ENCODE measurements around the gene ESRP2.
A peak's percentile ranks its signal among the peaks of the same experiment; 100 is the strongest.

Gene ESRP2

DNA sequence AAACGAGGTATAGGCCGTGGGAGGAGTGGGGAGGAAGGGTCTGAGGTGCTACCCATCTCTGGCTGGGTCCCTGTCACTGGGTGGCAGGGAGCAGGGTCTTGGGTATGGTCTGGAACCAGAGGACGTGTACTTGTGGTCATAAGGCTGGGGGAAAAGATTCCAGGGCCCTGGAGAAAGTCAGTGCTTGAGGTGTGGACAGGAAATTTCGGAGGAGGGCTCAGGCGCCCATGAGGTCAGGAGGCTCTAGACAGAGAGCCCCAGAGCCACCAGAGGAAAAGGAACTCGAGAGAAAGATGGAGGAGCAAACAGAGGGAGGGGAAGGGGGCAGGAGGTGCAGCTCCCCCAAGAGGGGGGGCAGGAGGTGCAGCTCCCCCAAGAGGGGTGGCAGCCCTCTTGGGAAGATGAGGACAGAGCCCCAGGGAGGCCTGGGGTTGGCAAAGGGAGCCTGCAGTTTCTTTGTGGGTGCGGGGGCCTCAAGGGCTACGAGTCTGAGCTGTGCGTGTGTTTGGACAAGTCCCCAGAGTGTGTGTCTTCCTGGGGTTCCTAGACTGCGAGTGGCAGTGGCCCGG, 27.7 kb upstream of the ESRP2 start:
- DNase-seq (ENCODE audit: low read depth) = no peak

DNA sequence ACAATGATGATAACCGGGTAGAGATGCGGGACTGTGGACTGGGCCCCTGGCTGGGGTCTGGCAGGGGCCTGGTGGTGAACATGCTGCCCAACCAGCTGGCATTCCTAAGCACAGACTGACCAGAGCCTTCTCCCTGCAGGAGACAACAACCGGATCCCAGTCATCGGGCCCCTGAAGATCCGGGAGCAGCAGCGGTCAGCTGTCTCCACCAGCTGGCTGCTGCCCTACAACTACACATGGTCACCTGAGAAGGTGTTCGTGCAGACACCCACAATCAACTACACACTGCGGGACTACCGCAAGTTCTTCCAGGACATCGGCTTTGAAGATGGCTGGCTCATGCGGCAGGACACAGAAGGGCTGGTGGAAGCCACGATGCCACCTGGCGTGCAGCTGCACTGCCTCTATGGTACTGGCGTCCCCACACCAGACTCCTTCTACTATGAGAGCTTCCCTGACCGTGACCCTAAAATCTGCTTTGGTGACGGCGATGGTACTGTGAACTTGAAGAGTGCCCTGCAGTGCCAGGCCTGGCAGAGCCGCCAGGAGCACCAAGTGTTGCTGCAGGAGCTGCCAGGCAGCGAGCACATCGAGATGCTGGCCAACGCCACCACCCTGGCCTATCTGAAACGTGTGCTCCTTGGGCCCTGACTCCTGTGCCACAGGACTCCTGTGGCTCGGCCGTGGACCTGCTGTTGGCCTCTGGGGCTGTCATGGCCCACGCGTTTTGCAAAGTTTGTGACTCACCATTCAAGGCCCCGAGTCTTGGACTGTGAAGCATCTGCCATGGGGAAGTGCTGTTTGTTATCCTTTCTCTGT, 23.3 kb upstream of the ESRP2 start:
- DNase-seq (ENCODE audit: low read depth) = no peak

DNA sequence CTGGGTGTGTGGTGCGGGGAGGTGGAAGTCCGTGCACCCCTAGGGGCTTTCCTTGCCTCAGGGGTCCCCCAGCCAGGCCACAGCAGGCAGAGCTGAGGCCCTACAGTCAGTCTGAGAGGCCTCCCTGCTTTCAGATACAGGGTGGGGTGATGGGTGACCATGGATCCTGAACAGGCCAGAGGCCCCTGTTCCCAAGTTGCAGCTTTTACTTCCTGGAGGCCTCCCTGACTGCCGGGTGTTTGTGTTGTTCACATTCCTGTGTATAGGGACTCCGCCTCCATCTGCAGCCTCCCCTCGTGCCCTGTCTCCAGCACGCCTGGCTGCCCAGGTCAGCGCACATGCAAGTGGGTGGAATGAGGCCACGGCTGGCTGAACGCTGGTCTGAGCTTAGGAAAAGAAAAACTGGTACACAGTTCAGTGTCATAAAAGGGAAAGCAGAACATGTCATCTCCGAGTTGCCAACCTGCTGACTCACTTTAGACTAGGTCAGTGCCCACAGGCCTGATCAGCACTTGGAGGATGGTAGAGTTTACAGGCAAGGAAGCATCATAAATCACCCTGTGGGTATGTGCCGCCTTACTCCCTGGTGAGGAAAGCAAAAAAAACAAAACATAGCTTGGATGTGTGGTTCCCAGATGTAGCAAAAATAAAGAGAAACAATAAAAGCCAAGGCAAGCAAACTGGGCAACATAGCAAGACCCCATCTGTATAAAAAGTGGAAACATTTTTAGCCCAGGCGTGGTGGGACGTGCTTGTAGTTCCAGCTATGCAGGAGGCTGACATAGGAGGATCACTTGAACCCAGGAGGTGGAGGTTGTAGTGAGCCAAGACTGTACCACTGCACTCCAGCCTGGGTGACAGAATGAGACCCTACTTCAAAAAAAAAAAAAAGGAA, 22.2 kb upstream of the ESRP2 start:
- no peak for DNase-seq (ENCODE audit: low read depth)

DNA sequence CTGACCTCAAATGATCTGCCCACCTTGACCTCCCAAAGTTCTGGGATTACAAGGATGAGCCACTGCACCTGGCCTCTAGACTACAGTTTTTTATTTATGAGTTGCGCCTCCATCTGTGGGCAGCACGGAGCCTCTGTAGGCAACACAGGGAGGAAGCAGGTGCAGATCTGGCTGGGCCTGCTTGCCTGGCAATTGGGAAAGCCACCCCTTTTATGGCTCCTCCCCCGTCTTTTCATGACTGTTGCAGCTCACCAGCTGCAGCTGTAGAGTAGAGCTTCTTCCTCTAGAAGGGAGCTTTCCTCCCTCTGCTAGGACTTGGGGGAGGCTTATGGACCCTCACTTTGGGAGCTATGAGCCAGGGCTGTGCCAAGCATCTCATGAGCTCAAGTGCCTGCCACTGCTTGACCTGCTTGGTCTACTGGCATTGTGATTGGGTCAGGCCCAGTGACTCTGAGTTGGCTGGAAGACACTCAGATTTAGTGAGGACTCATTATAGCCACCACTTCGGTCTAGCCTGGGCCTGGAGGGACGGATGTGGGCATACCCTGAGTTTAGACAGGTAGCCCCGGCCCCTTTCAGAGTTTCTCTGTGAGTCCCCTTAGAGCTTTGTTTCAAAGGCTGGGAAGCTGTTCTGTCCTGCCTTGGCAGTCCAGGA, 21.5 kb upstream of the ESRP2 start:
- DNase-seq (ENCODE audit: low read depth) = no peak

DNA sequence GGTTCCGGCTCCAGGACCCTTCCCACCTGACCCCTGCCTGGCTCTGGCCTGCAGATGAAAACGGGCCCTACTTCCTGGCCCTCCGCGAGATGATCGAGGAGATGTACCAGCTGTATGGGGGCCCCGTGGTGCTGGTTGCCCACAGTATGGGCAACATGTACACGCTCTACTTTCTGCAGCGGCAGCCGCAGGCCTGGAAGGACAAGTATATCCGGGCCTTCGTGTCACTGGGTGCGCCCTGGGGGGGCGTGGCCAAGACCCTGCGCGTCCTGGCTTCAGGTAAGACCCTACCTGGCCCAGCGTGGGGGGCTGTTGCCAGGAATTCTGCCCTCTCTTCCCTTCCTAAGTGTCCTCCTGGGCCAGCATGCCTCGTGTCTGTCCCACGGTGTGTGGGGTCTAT, 19.8 kb upstream of the ESRP2 start:
- no peak for DNase-seq (ENCODE audit: low read depth)

DNA sequence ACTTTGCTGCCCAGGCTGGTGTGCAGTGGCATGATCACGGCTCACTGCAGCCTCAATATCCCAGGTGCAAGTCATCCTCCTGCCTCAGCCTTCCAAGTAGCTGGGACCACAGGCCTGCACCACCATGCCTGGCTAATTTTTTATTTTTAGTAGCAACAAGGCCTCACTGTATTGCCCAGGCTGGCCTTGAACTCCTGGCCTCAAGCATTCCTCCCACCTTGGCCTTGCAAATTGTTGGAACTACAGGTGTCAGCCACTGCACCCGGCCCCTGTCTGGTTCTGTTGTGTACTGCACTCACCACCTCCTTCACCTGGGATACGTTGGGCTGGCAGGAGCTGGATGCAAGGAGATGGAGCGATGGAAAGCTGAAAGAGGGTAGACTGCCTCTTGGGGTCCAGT, 17.8 kb upstream of the ESRP2 start:
- no peak for DNase-seq (ENCODE audit: low read depth)

DNA sequence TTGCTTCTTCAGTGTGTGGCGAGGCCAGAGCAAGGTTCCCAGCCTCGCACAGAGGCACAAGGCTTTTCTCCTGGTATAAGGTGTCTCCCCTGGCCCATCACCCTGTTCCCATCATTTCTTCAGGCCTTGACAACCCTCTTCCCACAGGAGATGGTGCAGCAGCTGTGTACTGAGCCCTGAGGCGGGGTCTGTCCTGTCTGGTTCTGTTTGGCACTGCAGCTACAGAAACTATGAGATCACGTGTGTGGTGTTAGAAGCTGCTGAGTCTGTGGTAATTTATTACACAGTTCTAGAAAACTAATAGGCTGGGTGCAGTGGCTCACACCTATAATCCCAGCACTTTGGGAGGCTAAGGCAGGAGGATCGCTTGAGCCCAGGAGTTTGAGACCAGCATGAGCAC, 16.5 kb upstream of the ESRP2 start:
- DNase-seq (ENCODE audit: low read depth) = no peak

DNA sequence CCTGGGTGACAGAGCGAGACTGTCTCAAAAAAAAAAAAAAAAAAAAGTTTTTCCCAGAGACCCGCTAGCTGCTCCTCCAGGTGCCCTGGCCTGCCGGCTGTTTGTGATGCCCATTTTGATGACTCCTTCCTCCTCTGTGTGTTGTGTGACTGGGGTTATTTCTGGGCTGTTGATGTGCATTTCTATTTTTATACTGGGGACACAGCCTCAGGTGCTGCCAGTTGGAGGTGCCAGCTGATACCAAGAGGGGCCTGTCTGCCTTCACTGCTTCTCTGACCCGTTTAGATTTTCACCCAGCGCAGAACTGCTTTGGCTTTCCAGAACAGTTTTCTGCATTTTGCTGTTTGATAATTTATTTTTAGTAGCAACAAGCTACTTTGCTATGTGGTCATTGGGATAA, 15.9 kb upstream of the ESRP2 start:
- no peak for DNase-seq (ENCODE audit: low read depth)

DNA sequence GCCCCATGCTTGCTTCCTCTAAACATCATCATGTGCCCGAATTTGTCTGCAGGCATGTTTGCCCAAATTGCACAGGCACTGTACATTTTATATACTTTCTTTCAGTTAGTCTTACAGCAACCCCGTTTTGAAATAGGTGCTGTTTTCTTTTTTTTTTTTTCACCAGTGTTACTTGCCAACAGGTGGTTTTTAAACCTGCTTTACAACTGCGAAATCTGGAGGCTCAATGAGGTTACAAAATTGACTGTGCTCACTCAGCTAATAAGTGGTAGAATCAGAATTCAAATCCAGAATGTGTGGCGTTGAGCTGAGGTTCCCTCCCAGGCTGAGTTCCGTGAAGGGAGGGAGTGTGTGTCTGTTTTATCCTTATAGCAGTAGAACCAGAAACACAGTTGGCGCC, 15.0 kb upstream of the ESRP2 start:
- no peak for DNase-seq (ENCODE audit: low read depth)

DNA sequence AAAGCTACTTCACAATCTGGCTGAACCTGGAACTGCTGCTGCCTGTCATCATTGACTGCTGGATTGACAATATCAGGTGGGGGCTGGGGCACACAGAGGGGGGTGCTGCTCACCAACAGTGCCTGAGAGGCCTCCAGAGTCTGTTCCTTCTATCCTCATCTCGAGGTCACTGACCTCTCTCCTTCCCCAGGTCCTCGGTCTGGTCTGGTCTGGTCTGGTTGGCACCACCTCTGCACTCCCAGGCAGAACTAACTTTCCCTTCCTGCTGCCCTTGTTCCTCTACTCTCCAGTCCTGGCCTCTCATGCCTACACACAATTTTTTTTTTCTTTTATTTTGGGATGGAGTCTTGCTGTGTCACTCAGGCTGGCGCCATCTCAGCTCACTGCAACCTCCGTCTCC, 13.4 kb upstream of the ESRP2 start:
- DNase-seq (ENCODE audit: low read depth) = no peak

DNA sequence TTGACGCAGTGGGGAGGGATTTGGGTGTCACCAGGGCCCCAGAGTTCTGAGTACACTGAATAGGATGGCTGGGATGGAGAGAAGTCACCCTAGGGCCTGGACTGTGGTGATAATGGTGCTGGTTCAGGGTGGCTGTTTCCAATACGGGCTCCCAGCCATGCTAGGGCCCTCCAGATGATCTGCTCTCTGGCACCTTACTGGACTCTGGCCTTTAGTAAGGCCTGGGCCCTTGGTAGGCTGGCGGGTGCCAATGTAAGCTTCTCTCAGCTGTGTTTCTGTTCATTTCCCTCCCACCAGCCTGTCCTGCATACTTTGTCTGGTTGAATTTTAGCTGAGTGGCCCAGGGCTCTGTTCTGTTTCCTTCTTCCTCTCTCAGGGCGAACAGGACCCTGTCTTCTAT, 12.0 kb upstream of the ESRP2 start:
- DNase-seq (ENCODE audit: low read depth) = no peak

DNA sequence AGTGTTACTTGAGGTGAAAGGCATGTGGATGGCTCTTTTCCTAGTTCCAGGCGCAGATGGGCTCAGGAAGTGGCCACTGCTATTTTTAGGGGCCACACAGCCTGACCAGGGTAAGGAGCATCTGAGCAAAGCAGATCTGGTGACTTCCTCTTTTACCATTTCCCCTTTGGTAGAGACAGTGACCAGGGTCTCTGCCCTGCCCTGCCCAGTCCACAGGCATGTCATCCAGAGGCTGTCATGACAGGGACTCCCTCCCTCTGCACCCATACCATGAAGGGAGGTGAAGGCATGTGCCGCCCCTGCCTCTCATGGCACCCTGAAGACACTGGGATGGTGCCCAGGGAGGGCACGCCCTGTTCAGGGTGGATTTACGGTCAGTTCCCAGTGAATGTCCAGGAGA, 11.5 kb upstream of the ESRP2 start:
- no peak for DNase-seq (ENCODE audit: low read depth)

DNA sequence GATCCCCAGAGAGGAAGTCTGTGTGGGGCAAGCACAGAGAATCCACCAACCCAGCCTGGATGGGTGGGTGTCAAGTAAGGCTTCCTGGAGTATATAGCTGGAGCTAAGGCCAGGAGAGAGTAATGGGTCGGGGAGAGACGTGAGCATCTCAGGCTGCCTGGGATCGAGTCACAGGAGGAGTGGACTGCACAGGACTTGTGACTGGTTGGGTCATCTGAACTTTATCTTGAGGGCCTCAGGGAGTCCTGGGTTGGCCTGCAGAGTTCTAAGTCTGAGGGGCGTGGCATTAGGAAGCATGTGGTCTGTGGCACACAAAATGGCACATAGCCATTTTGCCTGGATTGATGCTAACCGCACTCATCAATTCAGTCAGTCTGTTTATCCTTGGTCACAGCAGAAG, 10.7 kb upstream of the ESRP2 start:
- DNase-seq (ENCODE audit: low read depth) = no peak

DNA sequence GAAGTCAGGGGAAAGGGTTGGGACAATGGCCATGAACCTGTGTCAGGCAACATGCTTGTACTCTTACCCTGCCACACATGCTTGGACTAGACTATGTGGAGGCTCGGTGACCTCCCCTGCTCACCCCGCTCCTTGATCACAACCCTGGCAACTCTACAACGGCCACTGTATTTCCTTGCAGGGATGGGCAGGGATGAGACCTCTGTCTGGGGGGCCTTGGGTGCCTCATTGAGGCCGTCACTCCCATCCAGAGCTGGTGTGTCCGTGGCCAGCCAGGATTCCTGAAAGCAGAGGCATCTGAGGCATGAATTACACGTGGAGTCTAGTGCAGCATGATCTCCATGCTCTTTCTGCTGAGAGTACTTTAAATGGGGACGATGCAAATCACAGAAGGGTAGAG, 10.2 kb upstream of the ESRP2 start:
- no peak for DNase-seq (ENCODE audit: low read depth)

DNA sequence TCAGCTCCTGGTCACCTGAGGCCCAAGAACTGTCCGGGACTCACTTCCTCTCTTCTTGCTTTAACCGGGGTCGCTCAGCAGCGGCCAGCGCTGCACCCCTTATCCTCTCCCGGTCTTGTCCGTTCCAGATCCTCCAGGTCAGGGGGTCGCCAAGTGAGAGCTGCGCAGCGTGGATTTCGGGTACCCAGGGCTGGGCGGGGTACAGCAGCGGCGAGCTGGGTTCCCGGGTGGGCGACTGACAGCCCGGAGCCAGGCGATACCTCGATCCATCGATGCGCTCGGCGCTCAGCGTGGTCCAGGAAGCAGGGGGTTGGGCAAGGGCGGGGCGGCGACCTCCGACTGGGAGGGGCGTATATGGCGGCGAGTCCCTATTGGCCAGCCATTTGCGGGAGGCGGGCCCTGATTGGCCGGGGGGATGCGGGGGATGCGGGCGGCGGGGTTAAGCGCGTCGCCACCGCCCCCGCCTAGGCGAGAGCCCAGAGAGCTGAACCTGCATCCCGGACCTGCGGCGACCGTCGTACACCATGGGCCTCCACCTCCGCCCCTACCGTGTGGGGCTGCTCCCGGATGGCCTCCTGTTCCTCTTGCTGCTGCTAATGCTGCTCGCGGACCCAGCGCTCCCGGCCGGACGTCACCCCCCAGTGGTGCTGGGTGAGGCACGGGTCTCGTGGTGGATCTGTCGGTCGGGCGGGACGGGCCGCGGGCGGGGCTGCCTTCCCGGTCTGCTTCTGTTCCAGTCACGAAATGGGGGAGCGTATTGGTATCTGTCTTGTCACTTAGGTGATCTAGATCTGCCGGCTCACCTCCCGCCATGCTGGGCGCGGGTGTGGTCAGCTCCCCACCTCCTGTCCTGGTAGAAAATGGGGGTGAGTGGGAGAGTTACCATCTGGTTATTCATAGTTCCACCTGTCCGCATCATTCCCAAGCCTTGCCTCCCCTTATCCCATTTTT, 9.3 kb upstream of the ESRP2 start, which contains the start of gene PLA2G15:
Gene PLA2G15, plus strand, starts transcription at position 471 of the 951 bp plus-strand sequence. Its CDS starts 54 bp downstream, at position 525.
- peak; percentile 96 for DNase-seq (ENCODE audit: low read depth)

DNA sequence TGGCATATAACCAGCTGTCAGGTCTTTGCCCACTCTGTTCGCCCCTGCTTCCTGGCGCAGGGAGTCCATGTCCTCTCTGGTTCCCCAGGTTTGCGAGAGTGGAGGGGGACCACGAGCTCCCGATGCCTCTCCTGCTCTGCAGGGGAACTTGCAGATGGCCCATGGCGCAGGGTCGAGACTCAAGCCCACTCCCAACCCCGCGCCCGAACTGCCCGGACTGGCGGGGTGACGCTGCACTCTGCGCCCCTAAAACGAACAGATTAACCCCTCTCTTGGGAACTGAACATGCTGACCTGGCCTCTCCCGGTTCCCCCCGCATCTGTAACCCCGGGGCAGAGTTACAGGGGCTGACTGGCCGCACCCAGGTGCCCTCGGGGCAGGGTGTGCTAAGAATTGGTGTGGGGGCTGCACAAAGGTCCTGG, 8.6 kb upstream of the ESRP2 start:
- DNase-seq (ENCODE audit: low read depth) = no peak

DNA sequence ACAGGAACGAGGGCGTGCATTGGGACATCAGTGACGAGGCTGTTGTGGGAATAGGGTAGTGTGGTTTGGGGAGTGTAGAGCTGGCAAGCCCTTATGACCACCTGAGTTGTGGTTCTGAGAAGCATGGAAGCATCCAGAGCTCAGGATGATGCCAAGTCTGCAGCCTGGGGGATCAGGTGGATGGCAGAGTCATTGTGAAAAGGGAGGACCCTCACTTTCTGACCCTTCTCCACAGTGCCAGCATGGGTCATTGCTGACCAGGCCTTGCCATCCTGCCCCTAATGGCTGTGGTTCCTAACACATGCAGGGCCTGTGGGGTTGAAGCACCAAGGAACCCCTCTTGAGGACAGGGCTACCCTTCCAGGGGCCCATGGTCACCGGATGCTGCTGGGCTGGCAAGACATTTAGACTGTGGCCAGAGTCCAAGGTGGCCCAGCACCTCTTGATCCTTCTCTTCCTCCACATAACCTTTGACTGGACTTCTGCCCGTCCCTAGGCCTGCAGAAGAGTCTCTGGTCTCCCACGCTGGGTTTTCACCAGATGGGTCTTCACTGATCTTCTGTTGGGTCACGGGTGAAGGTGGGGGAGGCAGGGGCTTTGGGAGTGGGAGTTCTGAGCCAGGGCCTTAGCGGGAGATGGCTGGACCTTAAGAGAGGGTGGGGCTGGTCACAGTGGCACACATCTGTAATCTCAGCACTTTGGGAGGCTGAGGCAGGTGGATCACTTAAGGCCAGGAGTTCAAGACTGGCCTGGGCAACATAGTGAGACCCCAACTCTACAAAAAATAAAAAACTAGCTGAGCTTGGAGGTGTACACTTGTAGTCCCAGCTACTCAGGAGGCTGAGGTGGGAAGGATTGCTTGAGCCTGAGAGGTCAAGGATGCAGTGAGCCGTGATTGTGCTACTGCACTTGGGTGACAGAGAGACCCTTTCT, 7.3 kb upstream of the ESRP2 start:
- no peak for DNase-seq (ENCODE audit: low read depth)

DNA sequence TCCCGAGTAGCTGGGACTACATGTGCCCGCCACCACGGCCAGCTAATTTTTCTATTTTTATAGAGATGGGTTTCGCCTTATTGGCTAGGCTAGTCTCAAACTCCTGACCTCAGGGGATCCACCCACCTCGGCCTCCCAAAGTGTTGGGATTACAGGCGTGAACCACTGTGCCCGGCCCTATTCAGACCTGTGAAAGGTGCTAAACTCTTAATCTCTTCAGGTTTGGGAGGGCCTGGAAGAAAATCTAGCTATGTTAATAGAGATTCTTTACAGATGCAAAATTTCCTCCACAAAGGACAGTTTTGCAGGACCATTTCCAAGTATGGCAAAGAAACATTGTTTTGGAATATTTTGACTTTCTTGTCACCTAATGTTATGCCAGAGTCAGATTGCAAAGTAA, 6.2 kb upstream of the ESRP2 start:
- no peak for DNase-seq (ENCODE audit: low read depth)

DNA sequence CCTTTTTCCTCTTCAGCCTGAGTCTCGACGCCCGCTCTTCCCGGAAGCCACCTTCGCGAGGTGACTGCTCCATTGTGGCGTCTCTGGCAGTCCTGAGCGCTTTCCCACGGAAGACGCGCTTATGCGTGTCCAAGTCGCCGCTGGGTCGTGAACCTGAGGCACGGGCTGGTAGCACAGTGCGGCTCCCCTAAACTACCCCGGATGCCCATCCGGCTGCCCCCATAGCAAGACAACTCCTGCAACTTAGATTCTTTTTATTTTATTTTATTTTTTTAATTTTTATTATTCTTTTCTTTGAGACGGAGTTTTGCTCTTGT, 2.1 kb upstream of the ESRP2 start:
- DNase-seq (ENCODE audit: low read depth) = no peak
